HepG2 (cell line): ENCODE results near the gene SH2D6. TPM values are rescaled to one million over a fixed set of nuclear protein-coding genes. Genes with fewer than 3 reads are reported as not detected.
A peak's percentile ranks its signal among the peaks of the same experiment; 100 is the strongest.

Experiments used
- CENPBD1 ChIP-seq: sonication (generic); formaldehyde crosslinking; IDR thresholded peaks from 2 replicates; pipeline ENCODE4 v1.8.0; 2022; ENCODE audit warnings: missing genetic modification reagents, low read depth, mild to moderate bottlenecking, borderline replicate concordance
- LRRFIP1 ChIP-seq: sonication (generic); formaldehyde crosslinking; conservative IDR thresholded peaks from 2 replicates; pipeline ENCODE4 v1.4.0; 2020; ENCODE audit warnings: missing genetic modification reagents
- PCBP1 ChIP-seq: fragments of 200-400 bp; formaldehyde crosslinking; IDR thresholded peaks from 2 replicates; pipeline ENCODE4 v1.6.1; 2017; ENCODE audit warnings: mild to moderate bottlenecking, low read depth, low read length, borderline replicate concordance
- SNRNP70 ChIP-seq: fragments of 200-400 bp; formaldehyde crosslinking; IDR thresholded peaks from 2 replicates; pipeline ENCODE4 v1.6.1; 2017; ENCODE audit warnings: mild to moderate bottlenecking, low read depth, low read length, moderate library complexity
- TRIM22 ChIP-seq: fragments of 450-650 bp; IDR thresholded peaks from 2 replicates; pipeline ENCODE4 v1.6.1; 2017
- ZBED4 ChIP-seq: sonication (generic); formaldehyde crosslinking; IDR thresholded peaks from 2 replicates; pipeline ENCODE4 v1.4.0; 2020; ENCODE audit warnings: missing genetic modification reagents, borderline replicate concordance
- ZBTB8A ChIP-seq: sonication (generic); formaldehyde crosslinking; IDR thresholded peaks from 2 replicates; pipeline ENCODE4 v1.4.0; 2020; ENCODE audit warnings: mild to moderate bottlenecking, low read depth, missing genetic modification reagents, borderline replicate concordance
- ZFP91 ChIP-seq: sonication (generic); formaldehyde crosslinking; IDR thresholded peaks from 2 replicates; pipeline ENCODE4 v1.9.0; 2022; ENCODE audit warnings: missing genetic modification reagents, mild to moderate bottlenecking, borderline replicate concordance
- ZHX1 ChIP-seq: sonication (generic); formaldehyde crosslinking; IDR thresholded peaks from 2 replicates; pipeline ENCODE4 v1.8.1; 2022; ENCODE audit warnings: low read depth, mild to moderate bottlenecking, missing genetic modification reagents
- ZNF317 ChIP-seq: sonication (generic); formaldehyde crosslinking; IDR thresholded peaks from 2 replicates; pipeline ENCODE4 v1.5.0; 2020; ENCODE audit warnings: mild to moderate bottlenecking, missing genetic modification reagents
- ZNF552 ChIP-seq: sonication (generic); formaldehyde crosslinking; IDR thresholded peaks from 2 replicates; pipeline ENCODE4 v1.9.0; 2022; ENCODE audit warnings: missing genetic modification reagents, mild to moderate bottlenecking, borderline replicate concordance
- ZNF777 ChIP-seq: sonication (generic); formaldehyde crosslinking; IDR thresholded peaks from 2 replicates; pipeline ENCODE4 v1.4.0; 2020; ENCODE audit warnings: missing genetic modification reagents
- ZNF784 ChIP-seq: sonication (generic); formaldehyde crosslinking; IDR thresholded peaks from 2 replicates; pipeline ENCODE4 v1.5.1; 2020; ENCODE audit warnings: missing genetic modification reagents, mild to moderate bottlenecking, borderline replicate concordance
- polyA plus RNA-seq, 8 experiments: library from polyadenylated mRNA; depleted of rRNA in 3 of 8; stranded (reverse) in 7 of 8; unstranded in 1 of 8; fragments of >200 nt; fragmentation: Illumina TruSeq in 4 of 8; extraction: Trizol in 4 of 8; gene quantifications; 2 replicates each; pipeline versions ENCODE4 v1.2.1 to v1.2.3, GENCODE V29; 2011 to 2016; ENCODE audit warnings: low read depth in 4 of 8, missing spikeins in 1 of 8, mixed read lengths in 1 of 8; ENCODE audit not compliant: insufficient read depth in 1 of 8
- total RNA-seq, 5 experiments: library from RNA; depleted of rRNA; stranded (reverse); fragments of >200 nt; fragmentation: Illumina TruSeq; extraction: Trizol; gene quantifications; 2 replicates each; pipeline ENCODE4 v1.2.3, GENCODE V29; 2016; ENCODE audit warnings: low read depth in 1 of 5

Gene SH2D6
- total and polyA plus RNA-seq, 2 of the 13 experiments (the other 11 are each of a cell fraction or from before 2014, with no cell fraction given), result 0.11 to 0.26 TPM

GRCh38 chr2:85468704-85469349, 50.3 kb downstream of the SH2D6 start (continued):
- no peak for TF ChIP-seq ZNF552 (CRISPR knock-in tag)
- TF ChIP-seq ZFP91 (CRISPR knock-in tag), result peak; percentile 34
- TF ChIP-seq ZNF784, result no peak
- no peak for TF ChIP-seq ZBTB8A (CRISPR knock-in tag)
- no peak for TF ChIP-seq CENPBD1 (CRISPR knock-in tag)
- no peak for TF ChIP-seq ZBED4
- no peak for TF ChIP-seq SNRNP70
- peak; percentile 38; the same call in 1 of the 2 replicates for TF ChIP-seq ZNF317
- no peak for TF ChIP-seq PCBP1
- no peak for TF ChIP-seq LRRFIP1
- 0 out of 2 replicates have a peak, but pooled peaks have one; percentile 11 for TF ChIP-seq ZNF777 (CRISPR knock-in tag)
- no peak for TF ChIP-seq TRIM22
- 0 out of 2 replicates have a peak, but pooled peaks have one; percentile 76 for TF ChIP-seq ZHX1 (CRISPR knock-in tag)
